Rectal smooth muscle tissue (tissue), 1 donor: ENCODE results near the gene DTWD1.
"Not testable (repeated sequence)": the region's sequence is repeated elsewhere in the genome, so short reads cannot be mapped to it uniquely, and the experiment has no call there.

Experiments
- H3K27ac ChIP-seq: one replicate; pipeline ENCODE4 v1.7.0; 2013; ENCODE audit warnings: low read depth, low read length, inconsistent platforms
- H3K27me3 ChIP-seq: one replicate; pipeline ENCODE4 v1.7.0; 2013; ENCODE audit warnings: low read length; ENCODE audit not compliant: control insufficient read depth, insufficient read depth
- H3K36me3 ChIP-seq: one replicate; pipeline ENCODE4 v1.7.0; 2013; ENCODE audit warnings: low read length; ENCODE audit not compliant: control insufficient read depth, insufficient read depth
- H3K4me1 ChIP-seq: one replicate; pipeline ENCODE4 v1.7.0; 2013; ENCODE audit warnings: low read length; ENCODE audit not compliant: control insufficient read depth, insufficient read depth
- H3K4me3 ChIP-seq: one replicate; pipeline ENCODE4 v1.7.0; 2013; ENCODE audit warnings: low read length
- H3K9ac ChIP-seq: one replicate; pipeline ENCODE4 v1.7.0; 2013; ENCODE audit warnings: low read length

Gene DTWD1

DNA sequence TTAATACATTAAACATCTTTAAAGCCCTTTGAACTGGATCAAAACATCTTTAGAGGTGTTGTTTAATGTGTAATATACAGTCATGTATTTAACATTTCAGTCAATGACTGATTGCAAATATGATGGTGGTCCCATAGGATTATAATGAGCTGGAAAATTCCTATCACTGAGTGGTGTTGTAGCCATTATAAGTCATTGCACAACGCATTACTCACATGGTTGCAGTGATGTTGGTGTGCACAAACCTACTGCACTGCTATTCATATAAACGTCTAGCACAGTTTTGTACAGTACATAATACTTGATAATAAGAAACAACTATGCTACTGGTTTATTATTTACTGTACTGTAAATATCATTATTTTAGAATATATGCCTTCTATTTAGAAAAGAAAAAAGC, 75.6 kb downstream of the DTWD1 start:
- H3K27me3 ChIP-seq, result no peaks in the 10 kb centered on the region
- H3K4me3 ChIP-seq, result no peak overlapping the region
- no peaks in the 10 kb centered on the region for H3K36me3 ChIP-seq
- no peaks in the 10 kb centered on the region for H3K4me1 ChIP-seq
- no peak overlapping the region for H3K27ac ChIP-seq
- H3K9ac ChIP-seq, result no peak overlapping the region

- no peak overlapping the region for H3K9ac ChIP-seq
- H3K27ac ChIP-seq, result no peak overlapping the region
- H3K36me3 ChIP-seq, result no peaks in the 10 kb centered on the region
- no peaks in the 10 kb centered on the region for H3K27me3 ChIP-seq
- no peaks in the 10 kb centered on the region for H3K4me1 ChIP-seq
- H3K4me3 ChIP-seq, result no peak overlapping the region
These were observed 76.3 kb downstream of the DTWD1 start for GRCh38 chr15:49697121-49697520.

GRCh38 chr15:49702982-49703381, 82.1 kb downstream of the DTWD1 start:
- H3K36me3 ChIP-seq, H3K27me3 ChIP-seq, H3K27ac ChIP-seq, H3K9ac ChIP-seq, H3K4me1 ChIP-seq, H3K4me3 ChIP-seq: not testable (repeated sequence)
